Astrocyte of the cerebellum (primary cell): ENCODE results near the gene TGFA.

Source experiments
- DNase-seq: peaks from one replicate; pipeline ENCODE4 v3.0.0-alpha.2; 2011; ENCODE audit warnings: low read depth
- H3K4me3 ChIP-seq: 2 replicates; pipeline ENCODE4 v1.5.1; 2011; ENCODE audit warnings: mild to moderate bottlenecking, low read depth, low read length, moderate library complexity
- CTCF ChIP-seq: IDR thresholded peaks from 2 replicates; pipeline ENCODE4 v1.5.1; 2012; ENCODE audit warnings: low read length, low read depth, moderate library complexity, mild to moderate bottlenecking; ENCODE audit errors: missing control alignments
- in situ Hi-C: cut with HindIII; loops from 2 replicates; pipeline ENCODE4 v1.10.0; 2017; ENCODE audit warnings: low sequenced_read_pairs

Gene TGFA

GRCh38 chr2:70523996-70524965, 29.3 kb downstream of the TGFA start:
- H3K4me3 ChIP-seq = no peak overlapping the region
- TF ChIP-seq CTCF = no peak
- in situ Hi-C loops = no loop called here
- peak; percentile 26 for DNase-seq

- TF ChIP-seq CTCF = no peak
Measured at GRCh38 chr2:70523672-70523995, 30.0 kb downstream of the TGFA start.

GRCh38 chr2:70522627-70523026, 31.0 kb downstream of the TGFA start:
- no peak for DNase-seq
- no peak overlapping the region for H3K4me3 ChIP-seq
- in situ Hi-C loops = no loop called here
- no peak for TF ChIP-seq CTCF

More at GRCh38 chr2:70523672-70523995, 30.0 kb downstream of the TGFA start:
- in situ Hi-C loops = no loop called here
- no peak overlapping the region for H3K4me3 ChIP-seq
- DNase-seq = no peak

DNA sequence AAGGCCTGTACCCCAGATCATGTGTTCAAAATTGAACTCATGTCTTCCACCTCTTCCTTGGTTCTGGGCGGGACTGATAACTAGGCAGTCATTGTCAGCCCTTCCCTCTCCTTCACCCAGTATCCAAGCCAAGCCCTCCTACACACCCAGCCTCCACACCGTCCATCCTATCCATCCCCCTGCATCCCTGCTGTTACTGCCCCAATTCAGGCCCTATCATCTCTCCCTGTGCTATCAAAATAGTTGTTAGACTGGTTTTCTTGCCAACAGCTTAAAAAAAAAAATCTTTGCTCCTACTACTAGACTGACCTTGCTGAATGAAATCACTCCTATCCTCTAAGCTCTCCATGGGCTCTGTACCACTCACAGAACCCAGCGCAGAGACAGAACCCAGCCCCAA, 32.8 kb downstream of the TGFA start:
- H3K4me3 ChIP-seq = no peak overlapping the region
- no peak for TF ChIP-seq CTCF
- no peak for DNase-seq
- in situ Hi-C loops = no loop called here

GRCh38 chr2:70519453-70519852, 34.2 kb downstream of the TGFA start:
- no peak for DNase-seq
- in situ Hi-C loops = no loop called here
- TF ChIP-seq CTCF = no peak
- no peak overlapping the region for H3K4me3 ChIP-seq

DNA sequence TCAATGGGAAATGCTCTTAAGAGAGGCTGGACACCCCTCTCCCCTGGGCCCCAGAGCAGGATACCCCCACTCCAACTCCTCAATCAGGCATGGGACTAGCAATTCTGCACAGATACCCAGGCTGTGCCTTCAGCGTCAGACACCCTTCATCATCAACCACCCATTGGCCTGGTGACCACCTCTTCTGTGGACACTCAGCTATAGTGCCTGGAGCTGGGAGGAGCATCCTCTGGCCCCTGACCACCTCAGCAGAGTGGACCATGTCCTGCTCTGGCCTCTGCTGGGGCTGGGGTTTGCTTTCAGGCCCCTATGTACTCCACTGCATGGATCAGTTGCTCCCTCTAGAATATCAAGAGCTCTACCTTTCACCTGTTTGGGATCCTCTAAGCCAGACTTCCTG, 35.1 kb downstream of the TGFA start:
- DNase-seq = no peak
- TF ChIP-seq CTCF = no peak
- in situ Hi-C loops = no loop called here
- H3K4me3 ChIP-seq = no peak overlapping the region
